Gastroesophageal sphincter (tissue), 4 donors: Measurements from ENCODE around the gene UBR2. TPM values are rescaled to one million over a fixed set of nuclear protein-coding genes. Genes with fewer than 3 reads are reported as not detected.
A peak's percentile ranks its signal among the peaks of the same experiment; 100 is the strongest.
"Not testable (repeated sequence)": the region's sequence is repeated elsewhere in the genome, so short reads cannot be mapped to it uniquely, and the experiment has no call there.

Experiments used
- ATAC-seq: fragments of 150-250 bp; one replicate; pipeline ENCODE4 v1.9.1; 2016; ENCODE audit warnings: mild to moderate bottlenecking, moderate library complexity
- H3K27ac ChIP-seq, 4 donors: fragments of 200-600 bp; sonication (generic) in 3 of 4; 1 replicate in 3 of 4; 2 replicates in 1 of 4; pipeline ENCODE4 v1.5.1; 2016 to 2019
- H3K27me3 ChIP-seq: fragments of 200-600 bp; sonication (generic); one replicate; pipeline ENCODE4 v1.5.1; 2019
- H3K36me3 ChIP-seq, 2 donors: fragments of 200-600 bp; sonication (generic); one replicate each; pipeline ENCODE4 v1.5.1; 2019; ENCODE audit warnings: control low read depth in 1 of 2
- H3K4me1 ChIP-seq, 3 donors: fragments of 200-600 bp; sonication (generic); 1 replicate in 2 of 3; 2 replicates in 1 of 3; pipeline ENCODE4 v1.5.1; 2016 to 2019; ENCODE audit warnings: control low read depth in 2 of 3
- H3K4me3 ChIP-seq, 2 donors: fragments of 200-600 bp; sonication (generic); one replicate each; pipeline ENCODE4 v1.5.1; 2019; ENCODE audit warnings: mild to moderate bottlenecking in 1 of 2, moderate library complexity in 1 of 2
- H3K9me3 ChIP-seq, 3 donors: fragments of 200-600 bp; sonication (generic); one replicate each; pipeline ENCODE4 v1.5.1; 2017 to 2019; ENCODE audit warnings: control low read depth in 2 of 3
- EP300 ChIP-seq: sonication (generic); formaldehyde crosslinking; IDR thresholded peaks from one replicate; pipeline ENCODE4 v1.6.1; 2017; ENCODE audit warnings: antibody characterized with exemption, mild to moderate bottlenecking
- POLR2A ChIP-seq, 2 donors: fragments of 450-650 bp; IDR thresholded peaks; one replicate each; pipeline ENCODE4 v1.6.1; 2017; ENCODE audit warnings: antibody characterized with exemption in 2 of 2, mild to moderate bottlenecking in 2 of 2, moderate library complexity in 1 of 2
- POLR2AphosphoS5 ChIP-seq: sonication (generic); formaldehyde crosslinking; IDR thresholded peaks from one replicate; pipeline ENCODE4 v1.6.1; 2017; ENCODE audit warnings: antibody characterized with exemption
- WGBS, 2 donors: methylation state at CpG; one replicate each; pipeline ENCODE4 v1.1.5; 2018; ENCODE audit warnings: low coverage in 1 of 2; 5-methylcytosine and 5-hydroxymethylcytosine counted together
- total RNA-seq, 4 donors: library from RNA; depleted of rRNA; stranded (reverse); fragments of >200 nt; gene quantifications; one replicate each; pipeline ENCODE4 v1.1.0, GENCODE V29; 2016
- TF ChIP-seq, protein P1 (sequence below), 4 experiments: fragments of 200-600 bp in 2 of 4; fragments of 450-650 bp in 2 of 4; sonication (generic) in 1 of 4; IDR thresholded peaks; one replicate each; pipeline ENCODE4 v1.5.1; 2017 to 2019; ENCODE audit warnings: antibody characterized with exemption in 4 of 4, mild to moderate bottlenecking in 2 of 4, moderate library complexity in 2 of 4

Gene UBR2
- total RNA-seq, 4 donors from 2014 or later: 27.8 to 44.8 (median 32.8) TPM

DNA sequence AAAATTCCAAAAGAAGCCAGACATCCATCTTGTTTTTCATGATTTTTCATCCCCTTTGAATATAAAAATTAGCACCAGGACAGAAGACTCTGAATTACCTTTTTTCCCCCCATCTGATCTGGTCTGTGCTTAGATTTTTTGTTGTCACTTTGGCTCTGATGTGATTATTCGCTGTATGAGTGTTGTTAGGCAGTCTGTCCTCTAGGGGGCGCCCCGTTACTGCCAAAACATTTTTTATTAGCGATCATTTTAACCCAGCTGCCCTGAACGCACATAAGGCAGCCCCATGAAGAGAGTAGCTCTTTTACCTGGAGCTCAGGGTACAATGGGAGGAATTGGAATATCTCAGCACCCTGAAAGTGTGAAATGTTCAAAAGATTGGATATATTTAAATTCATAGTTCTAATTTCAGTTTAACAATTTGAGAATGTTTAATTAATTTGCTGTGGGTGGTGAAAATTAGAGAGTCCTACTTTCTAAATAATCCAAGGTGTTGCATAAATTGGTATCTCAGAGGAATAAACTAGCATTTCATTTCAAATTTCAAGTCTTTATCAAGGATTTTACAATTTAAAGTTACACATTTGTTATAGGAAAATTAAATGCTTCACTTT is 97.8 kb downstream of the UBR2 start:
- H3K36me3 ChIP-seq: peaks cover 2 to 92% of the 10 kb centered on the region in 2 donors
- no peak overlapping the region for H3K27ac ChIP-seq
- peak; percentile 72 for ATAC-seq
- no peaks in the 10 kb centered on the region for H3K9me3 ChIP-seq
- no peak for TF ChIP-seq EP300
- TF ChIP-seq, protein P1, sequence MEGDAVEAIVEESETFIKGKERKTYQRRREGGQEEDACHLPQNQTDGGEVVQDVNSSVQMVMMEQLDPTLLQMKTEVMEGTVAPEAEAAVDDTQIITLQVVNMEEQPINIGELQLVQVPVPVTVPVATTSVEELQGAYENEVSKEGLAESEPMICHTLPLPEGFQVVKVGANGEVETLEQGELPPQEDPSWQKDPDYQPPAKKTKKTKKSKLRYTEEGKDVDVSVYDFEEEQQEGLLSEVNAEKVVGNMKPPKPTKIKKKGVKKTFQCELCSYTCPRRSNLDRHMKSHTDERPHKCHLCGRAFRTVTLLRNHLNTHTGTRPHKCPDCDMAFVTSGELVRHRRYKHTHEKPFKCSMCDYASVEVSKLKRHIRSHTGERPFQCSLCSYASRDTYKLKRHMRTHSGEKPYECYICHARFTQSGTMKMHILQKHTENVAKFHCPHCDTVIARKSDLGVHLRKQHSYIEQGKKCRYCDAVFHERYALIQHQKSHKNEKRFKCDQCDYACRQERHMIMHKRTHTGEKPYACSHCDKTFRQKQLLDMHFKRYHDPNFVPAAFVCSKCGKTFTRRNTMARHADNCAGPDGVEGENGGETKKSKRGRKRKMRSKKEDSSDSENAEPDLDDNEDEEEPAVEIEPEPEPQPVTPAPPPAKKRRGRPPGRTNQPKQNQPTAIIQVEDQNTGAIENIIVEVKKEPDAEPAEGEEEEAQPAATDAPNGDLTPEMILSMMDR (IDR thresholded peaks at IDR 0.05): peak; percentile 88 to 93 (median 88)
- no peak for TF ChIP-seq POLR2A (IDR thresholded peaks at IDR 0.05)
- no peak for TF ChIP-seq POLR2AphosphoS5
- 0% methylated on average over 5 of the region's 5 CpGs for WGBS, 2 donors
- no peaks in the 10 kb centered on the region for H3K27me3 ChIP-seq
- no peak overlapping the region for H3K4me3 ChIP-seq
- peaks cover 0 to 5% (median 0%) of the 10 kb centered on the region in 3 donors for H3K4me1 ChIP-seq

DNA sequence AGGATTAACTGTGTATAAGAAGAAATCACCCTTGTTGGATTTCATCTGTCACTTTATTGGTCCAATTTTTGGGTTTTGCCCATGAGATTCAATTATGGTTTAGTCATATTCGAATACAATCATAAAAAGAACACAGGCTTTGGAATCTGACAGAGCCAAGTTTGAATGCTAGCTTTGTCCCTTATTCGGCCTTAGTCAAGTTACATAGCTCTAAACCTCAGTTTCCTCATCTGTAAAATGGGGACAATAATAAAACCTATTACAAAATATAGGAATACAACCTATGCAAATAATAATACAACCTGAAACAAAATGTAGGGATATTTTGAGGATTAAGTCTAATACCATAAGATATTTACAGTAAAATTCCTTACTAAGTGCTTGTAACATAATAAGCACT is 100.9 kb downstream of the UBR2 start:
- no peak overlapping the region for H3K27ac ChIP-seq
- peaks cover 2 to 89% of the 10 kb centered on the region in 2 donors for H3K36me3 ChIP-seq
- no peak overlapping the region for H3K4me3 ChIP-seq
- WGBS, 2 donors: 89% methylated on average over 2 of the region's 2 CpGs
- ATAC-seq: no peak
- H3K9me3 ChIP-seq: no peaks in the 10 kb centered on the region
- H3K4me1 ChIP-seq: peaks cover 0 to 5% (median 0%) of the 10 kb centered on the region in 3 donors
- no peaks in the 10 kb centered on the region for H3K27me3 ChIP-seq
- TF ChIP-seq, protein P1 (IDR thresholded peaks at IDR 0.05): no peak
- TF ChIP-seq POLR2A (IDR thresholded peaks at IDR 0.05): no peak
- TF ChIP-seq POLR2AphosphoS5: no peak
- TF ChIP-seq EP300: no peak

DNA sequence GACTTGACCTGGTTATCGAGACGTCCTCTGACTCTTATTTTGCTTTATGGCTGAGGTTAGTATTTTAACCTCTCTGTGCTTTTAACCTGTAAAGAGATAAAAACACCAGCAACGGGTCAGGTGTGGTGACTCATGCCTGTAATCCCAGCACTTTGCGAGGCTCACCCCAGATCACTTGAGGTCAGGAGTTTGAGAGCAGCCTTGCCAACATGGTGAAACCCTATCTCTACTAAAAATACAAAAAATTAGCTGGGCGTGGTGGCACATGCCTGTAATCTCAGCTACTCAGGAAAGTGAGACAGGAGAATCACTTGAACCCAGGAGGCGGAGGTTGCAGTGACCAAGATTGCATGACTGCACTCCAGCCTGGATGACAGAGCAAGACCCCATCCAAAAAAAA is 110.5 kb downstream of the UBR2 start:
- not testable (repeated sequence) for H3K9me3 ChIP-seq, H3K27me3 ChIP-seq, H3K27ac ChIP-seq, H3K4me1 ChIP-seq, ATAC-seq, H3K4me3 ChIP-seq
- H3K36me3 ChIP-seq: peaks cover 19 to 100% of the 10 kb centered on the region in 2 donors
- WGBS, 2 donors: 94 to 100% methylated on average over 1 to 3 of the region's 6 CpGs

DNA sequence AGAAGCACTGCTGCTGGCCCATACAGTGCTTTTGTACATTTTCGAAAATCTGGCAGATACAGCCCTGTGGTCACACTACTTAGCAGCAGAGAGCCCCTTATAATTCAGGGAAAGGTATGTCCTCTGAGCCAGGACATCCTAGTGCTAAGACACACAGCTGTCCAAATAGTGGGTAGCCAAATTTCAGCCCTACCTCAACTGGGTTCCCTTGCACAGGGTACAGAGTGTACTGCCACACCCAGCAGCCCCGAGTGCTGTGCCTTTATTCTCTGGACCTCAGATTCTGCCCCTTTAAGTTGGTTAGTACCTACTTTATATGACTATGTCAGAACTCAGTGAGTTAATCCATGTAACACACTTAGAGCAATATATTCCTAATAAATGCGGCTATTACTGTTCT is 111.0 kb downstream of the UBR2 start:
- TF ChIP-seq, protein P1 (IDR thresholded peaks at IDR 0.05): no peak
- no peak for TF ChIP-seq EP300
- TF ChIP-seq POLR2A (IDR thresholded peaks at IDR 0.05): no peak
- no peak for TF ChIP-seq POLR2AphosphoS5
- no peak for ATAC-seq
- Histone ChIP-seq H3K4me1 (no peaks in the 10 kb centered on the region), H3K4me3 (no peak overlapping the region), H3K27me3 (no peaks in the 10 kb centered on the region), H3K9me3 (no peaks in the 10 kb centered on the region), H3K27ac (no peak overlapping the region), H3K36me3 (peaks cover 18 to 100% of the 10 kb centered on the region in 2 donors)
- WGBS, 2 donors: 93% methylated on average over 3 of the region's 3 CpGs; no CpG with 5 or more reads in 1 of the 2 donors

DNA sequence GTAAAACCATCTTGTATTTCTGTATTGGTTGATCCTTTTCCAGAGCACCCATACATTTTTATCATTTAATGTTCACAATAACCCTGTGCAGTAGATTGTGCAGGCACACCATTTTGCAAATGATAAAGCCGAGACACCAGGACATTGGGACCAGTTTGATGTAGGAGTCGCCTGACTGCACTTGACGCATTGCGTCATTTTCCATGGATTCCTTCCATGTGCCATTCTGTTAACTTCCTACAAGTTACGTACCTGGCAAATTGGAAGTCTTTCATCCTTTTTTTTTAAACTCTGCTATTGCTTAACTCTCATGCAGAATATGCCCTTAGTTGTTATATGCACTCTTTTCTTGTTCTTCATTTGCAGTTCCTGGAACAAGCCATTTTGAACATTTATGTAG is 115.5 kb downstream of the UBR2 start:
- 81 to 82% methylated on average over 5 of the region's 5 CpGs for WGBS, 2 donors
- no peaks in the 10 kb centered on the region for H3K27me3 ChIP-seq

More for the DNA sequence above, 115.5 kb downstream of the UBR2 start:
- ATAC-seq: no peak
- H3K27ac ChIP-seq: no peak overlapping the region
- H3K4me1 ChIP-seq: peaks cover 0 to 5% (median 0%) of the 10 kb centered on the region in 3 donors
- no peak overlapping the region for H3K4me3 ChIP-seq
- TF ChIP-seq POLR2A (IDR thresholded peaks at IDR 0.05): no peak
- TF ChIP-seq, protein P1 (IDR thresholded peaks at IDR 0.05): no peak
- no peak for TF ChIP-seq POLR2AphosphoS5
- TF ChIP-seq EP300: no peak
- H3K36me3 ChIP-seq: peaks cover 11 to 100% of the 10 kb centered on the region in 2 donors
- no peaks in the 10 kb centered on the region for H3K9me3 ChIP-seq
